ENCODE measurements around the gene TRIM33.

TRIM33 gene

DNA sequence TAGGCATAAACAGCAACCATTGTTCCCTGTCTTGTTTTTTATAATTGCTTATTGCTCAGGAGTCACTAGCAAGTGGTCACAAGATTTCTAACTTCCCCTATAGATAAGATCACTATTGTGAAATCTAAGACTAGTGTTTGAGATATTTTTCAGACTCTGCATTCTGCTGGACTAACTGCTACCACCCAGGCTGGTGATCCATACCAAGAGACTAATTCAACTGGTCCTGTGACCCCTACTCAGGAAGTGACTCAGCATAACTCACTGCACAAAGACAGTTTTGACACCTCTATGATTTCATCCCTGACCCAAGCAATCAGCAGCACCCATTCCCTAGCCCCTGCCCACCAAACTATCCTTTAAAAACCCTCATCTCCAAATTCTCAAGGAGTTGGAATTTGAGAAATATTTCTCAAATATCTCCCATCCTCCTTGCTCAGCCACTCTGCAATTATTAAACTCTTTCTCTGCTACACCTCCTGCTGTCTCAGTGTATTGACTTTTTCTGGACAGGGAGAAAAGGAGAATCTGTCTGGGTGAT is 52.7 kb downstream of the TRIM33 start:
- TF ChIP-seq, protein P1, sequence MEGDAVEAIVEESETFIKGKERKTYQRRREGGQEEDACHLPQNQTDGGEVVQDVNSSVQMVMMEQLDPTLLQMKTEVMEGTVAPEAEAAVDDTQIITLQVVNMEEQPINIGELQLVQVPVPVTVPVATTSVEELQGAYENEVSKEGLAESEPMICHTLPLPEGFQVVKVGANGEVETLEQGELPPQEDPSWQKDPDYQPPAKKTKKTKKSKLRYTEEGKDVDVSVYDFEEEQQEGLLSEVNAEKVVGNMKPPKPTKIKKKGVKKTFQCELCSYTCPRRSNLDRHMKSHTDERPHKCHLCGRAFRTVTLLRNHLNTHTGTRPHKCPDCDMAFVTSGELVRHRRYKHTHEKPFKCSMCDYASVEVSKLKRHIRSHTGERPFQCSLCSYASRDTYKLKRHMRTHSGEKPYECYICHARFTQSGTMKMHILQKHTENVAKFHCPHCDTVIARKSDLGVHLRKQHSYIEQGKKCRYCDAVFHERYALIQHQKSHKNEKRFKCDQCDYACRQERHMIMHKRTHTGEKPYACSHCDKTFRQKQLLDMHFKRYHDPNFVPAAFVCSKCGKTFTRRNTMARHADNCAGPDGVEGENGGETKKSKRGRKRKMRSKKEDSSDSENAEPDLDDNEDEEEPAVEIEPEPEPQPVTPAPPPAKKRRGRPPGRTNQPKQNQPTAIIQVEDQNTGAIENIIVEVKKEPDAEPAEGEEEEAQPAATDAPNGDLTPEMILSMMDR (IDR thresholded peaks at IDR 0.05; ENCODE audit: borderline replicate concordance, insufficient read depth, low read depth, low read length): no peak
- H3K4me3 ChIP-seq (ENCODE audit: low read depth, low read length): no peak overlapping the region

DNA sequence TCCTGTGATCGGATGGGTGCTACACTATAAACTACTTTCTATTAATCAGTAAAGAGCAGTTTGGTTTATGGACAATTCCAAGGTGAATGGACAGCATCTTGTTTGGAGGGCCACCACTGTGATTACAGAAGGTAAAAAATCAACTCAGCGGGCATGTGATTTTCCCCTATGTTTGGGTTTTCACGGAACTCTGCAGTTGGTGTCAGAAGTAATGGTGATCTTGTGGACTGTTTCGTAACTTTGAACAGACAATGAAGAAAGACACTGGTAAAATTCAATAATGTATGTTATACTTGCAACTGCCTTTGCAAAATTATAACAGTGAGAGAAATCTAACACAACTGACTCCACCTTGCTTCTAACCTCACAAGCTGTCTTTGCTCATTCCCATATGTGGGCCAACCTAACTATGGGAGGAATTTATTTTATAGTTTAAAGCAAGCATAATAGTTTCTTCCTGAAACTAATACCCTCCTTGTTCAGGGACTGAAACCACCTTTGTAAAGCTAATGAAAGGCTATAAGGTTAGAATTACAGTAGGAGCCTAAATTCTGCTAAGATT is 53.2 kb downstream of the TRIM33 start:
- TF ChIP-seq, protein P1 (IDR thresholded peaks at IDR 0.05; ENCODE audit: borderline replicate concordance, insufficient read depth, low read depth, low read length): no peak
- H3K4me3 ChIP-seq (ENCODE audit: low read depth, low read length): no peak overlapping the region

DNA sequence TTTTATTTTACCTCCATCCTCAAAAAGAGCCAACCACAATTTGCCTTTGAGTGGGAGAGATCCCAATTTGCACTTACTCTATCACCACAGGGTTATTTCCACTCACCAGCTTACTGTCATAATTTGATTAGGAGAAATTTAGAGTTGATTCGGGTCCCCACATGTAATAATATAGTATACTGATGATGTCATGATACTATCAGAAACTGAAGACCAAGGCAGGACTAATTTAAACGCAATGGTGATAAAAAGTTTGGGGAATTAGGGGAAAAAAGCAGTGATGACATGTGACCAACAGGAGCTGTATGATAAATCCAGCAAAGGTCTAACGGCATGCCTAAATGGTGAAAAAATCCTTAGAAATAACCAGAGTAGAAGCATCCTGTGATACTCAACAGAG is 54.4 kb downstream of the TRIM33 start:
- no peak overlapping the region for H3K4me3 ChIP-seq (ENCODE audit: low read depth, low read length)
- TF ChIP-seq, protein P1 (IDR thresholded peaks at IDR 0.05; ENCODE audit: borderline replicate concordance, insufficient read depth, low read depth, low read length): no peak

DNA sequence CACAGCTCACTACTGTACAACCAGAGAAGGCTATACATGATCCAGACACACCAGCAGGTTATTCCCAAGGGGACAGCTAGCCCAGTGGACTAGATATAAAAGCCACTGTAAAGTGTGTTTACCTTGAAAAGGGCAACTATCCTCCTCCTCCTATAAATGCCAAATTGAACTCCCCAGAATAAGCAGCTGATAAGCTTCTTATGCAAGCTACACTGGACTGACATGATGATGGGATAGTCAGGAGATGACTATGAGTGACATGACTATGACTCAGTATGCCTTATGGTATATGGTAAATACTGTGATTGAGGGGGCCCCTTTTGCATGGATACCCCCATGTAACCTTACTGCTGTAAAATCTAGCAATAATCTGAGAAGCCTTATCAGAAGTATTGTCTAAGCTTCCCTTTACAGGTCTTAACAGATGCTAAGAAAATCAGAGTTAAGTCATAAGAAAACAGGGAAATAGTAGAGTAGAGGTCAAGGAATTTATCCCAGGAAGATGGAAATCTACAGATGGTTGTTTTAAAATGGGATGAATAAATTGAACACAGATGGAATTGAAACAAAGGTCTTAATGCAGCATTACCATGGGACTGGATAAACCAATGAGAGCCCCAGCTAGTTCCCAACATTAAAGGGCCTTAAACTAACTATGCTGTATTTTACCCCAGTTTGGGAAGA is 55.8 kb downstream of the TRIM33 start:
- H3K4me3 ChIP-seq (ENCODE audit: low read depth, low read length): no peak overlapping the region
- TF ChIP-seq, protein P1 (IDR thresholded peaks at IDR 0.05; ENCODE audit: borderline replicate concordance, insufficient read depth, low read depth, low read length): no peak

DNA sequence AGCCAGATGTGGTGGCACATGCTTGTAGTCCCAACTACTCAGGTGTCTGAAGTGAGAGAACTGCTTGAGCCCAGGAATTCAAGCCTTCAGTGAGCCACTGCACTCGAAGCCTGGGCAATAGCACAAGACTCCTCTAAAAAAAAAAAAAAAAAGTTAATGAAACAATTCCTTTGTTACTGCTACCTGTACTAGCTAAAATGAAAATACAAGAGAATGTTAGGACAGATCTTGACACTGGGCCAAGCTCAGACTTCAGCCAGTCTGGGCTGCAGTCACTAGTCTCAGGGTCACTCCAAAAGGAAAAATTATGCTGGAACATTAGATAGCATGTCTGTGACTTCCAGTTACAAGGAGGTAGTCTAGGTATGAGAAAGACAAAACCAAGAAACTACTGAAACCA is 56.5 kb downstream of the TRIM33 start:
- TF ChIP-seq, protein P1 (IDR thresholded peaks at IDR 0.05; ENCODE audit: borderline replicate concordance, insufficient read depth, low read depth, low read length): no peak
- H3K4me3 ChIP-seq (ENCODE audit: low read depth, low read length): no peak overlapping the region

DNA sequence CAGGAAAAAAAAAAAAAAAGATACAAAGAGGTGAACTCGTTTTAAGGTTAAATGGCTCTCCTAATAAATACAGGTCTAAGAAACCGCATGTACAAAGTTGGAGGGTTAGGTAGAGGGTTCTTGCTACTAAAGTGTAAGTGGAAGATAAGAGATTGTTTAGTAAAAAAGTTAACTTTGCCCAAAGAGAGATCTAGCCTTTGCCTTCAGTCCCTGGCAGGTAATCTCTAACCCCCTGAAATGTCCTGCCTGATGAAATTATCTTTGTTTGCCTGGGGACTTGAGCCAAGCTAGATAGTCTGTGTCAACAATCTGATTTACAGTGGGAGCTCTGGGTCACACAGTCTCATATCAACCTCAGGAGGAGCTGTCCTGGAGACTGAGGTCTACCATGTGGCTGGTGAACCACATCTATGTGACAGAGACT is 57.6 kb downstream of the TRIM33 start:
- TF ChIP-seq, protein P1 (IDR thresholded peaks at IDR 0.05; ENCODE audit: borderline replicate concordance, insufficient read depth, low read depth, low read length): no peak
- no peak overlapping the region for H3K4me3 ChIP-seq (ENCODE audit: low read depth, low read length)
